Panc1 (cell line): ENCODE results near the gene GTSF1L.

ENCODE experiments used
- CTCF ChIP-seq: fragments of 450-650 bp; IDR thresholded peaks from 2 replicates; pipeline ENCODE4 v1.5.1; 2017; ENCODE audit warnings: mild to moderate bottlenecking
- POLR2AphosphoS5 ChIP-seq: IDR thresholded peaks from 2 replicates; pipeline ENCODE4 v1.6.1; 2012; ENCODE audit warnings: mild to moderate bottlenecking, low read depth, low read length, moderate library complexity
- REST ChIP-seq, 2 experiments: IDR thresholded peaks; 2 replicates each; pipeline ENCODE4 v1.6.1; 2011 to 2012; ENCODE audit warnings: low read depth in 2 of 2, control low read depth in 1 of 2, low read length in 1 of 2, mild to moderate bottlenecking in 1 of 2, moderate library complexity in 1 of 2; ENCODE audit not compliant: insufficient read depth in 1 of 2
- SIN3A ChIP-seq: IDR thresholded peaks from 2 replicates; pipeline ENCODE4 v1.6.1; 2012; ENCODE audit warnings: low read depth, mild to moderate bottlenecking, low read length, moderate library complexity, borderline replicate concordance; ENCODE audit not compliant: insufficient read depth
- TCF7L2 ChIP-seq: IDR thresholded peaks from 2 replicates; pipeline ENCODE4 v1.6.1; 2011; ENCODE audit warnings: mild to moderate bottlenecking, low read depth, low read length, inconsistent platforms

GRCh38 chr20:43762911-43763310 is 36.1 kb upstream of the GTSF1L start:
- no peak for TF ChIP-seq CTCF
- no peak for TF ChIP-seq TCF7L2
- no peak for TF ChIP-seq REST (IDR thresholded peaks at IDR 0.05; ENCODE audit: insufficient read depth in 1 of 2, low read depth in 2 of 2, low read length in 1 of 2)
- TF ChIP-seq SIN3A, result no peak
- TF ChIP-seq POLR2AphosphoS5, result no peak
